Heart left ventricle (tissue), 13 donors: ENCODE data around the gene ADGRG1.

ENCODE experiments used
- POLR2A ChIP-seq, 2 donors: fragments of 450-650 bp; IDR thresholded peaks; one replicate each; pipeline ENCODE4 v1.6.1; 2017; ENCODE audit warnings: antibody characterized with exemption in 2 of 2, mild to moderate bottlenecking in 2 of 2, moderate library complexity in 2 of 2
- TF ChIP-seq, protein P1 (sequence below), 12 donors: fragments of 200-600 bp; sonication (generic) in 4 of 12; IDR thresholded peaks; one replicate each; pipeline versions ENCODE4 v1.5.0 to v1.8.0; 2018 to 2022; ENCODE audit warnings: antibody characterized with exemption in 12 of 12, mild to moderate bottlenecking in 5 of 12
- donor health status: ischemic (EF 13 %, LVEDD 7.1; RV severe dilation, severe dysfunction).
- donor health status: DM: no; HTN: yes; CAD: no.
- donor health status: DM: no; HTN: no; CAD: no.
- donor health status: ischemic (EF 25% LVEDD 6.9; RV normal size, moderate dysfunction).
- donor health status: ischemic (EF 25% LVEDD 5.7; RV mildly dilated, moderate dysfunction).
- donor health status: ischemic (EF 35%, LVEDD 5.7; RV mildly dilated, moderate dysfunction).
- donor health status: nonischemic (EF 11% LVEDD 7.7; RV severe dilation, severe dysfunction).
- donor health status: DM: yes; HTN: yes; CAD: no.
- donor health status: PGD.
- donor health status: ischemic (EF 29% LVEDD 5.4; RV normal size, mild dysfunction).
- donor health status: nonischemic (EF 23%, LVEDD 6.1; RV moderate dilation, normal function).

GRCh38 chr16:57643147-57643874 lies 14.9 kb downstream of the ADGRG1 start:
- TF ChIP-seq, protein P1, sequence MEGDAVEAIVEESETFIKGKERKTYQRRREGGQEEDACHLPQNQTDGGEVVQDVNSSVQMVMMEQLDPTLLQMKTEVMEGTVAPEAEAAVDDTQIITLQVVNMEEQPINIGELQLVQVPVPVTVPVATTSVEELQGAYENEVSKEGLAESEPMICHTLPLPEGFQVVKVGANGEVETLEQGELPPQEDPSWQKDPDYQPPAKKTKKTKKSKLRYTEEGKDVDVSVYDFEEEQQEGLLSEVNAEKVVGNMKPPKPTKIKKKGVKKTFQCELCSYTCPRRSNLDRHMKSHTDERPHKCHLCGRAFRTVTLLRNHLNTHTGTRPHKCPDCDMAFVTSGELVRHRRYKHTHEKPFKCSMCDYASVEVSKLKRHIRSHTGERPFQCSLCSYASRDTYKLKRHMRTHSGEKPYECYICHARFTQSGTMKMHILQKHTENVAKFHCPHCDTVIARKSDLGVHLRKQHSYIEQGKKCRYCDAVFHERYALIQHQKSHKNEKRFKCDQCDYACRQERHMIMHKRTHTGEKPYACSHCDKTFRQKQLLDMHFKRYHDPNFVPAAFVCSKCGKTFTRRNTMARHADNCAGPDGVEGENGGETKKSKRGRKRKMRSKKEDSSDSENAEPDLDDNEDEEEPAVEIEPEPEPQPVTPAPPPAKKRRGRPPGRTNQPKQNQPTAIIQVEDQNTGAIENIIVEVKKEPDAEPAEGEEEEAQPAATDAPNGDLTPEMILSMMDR (IDR thresholded peaks at IDR 0.05), result no peak
- TF ChIP-seq POLR2A (IDR thresholded peaks at IDR 0.05), result no peak
